WTC11 (cell line): ENCODE data around the gene ITLN2.
"Not testable (repeated sequence)": the region's sequence is repeated elsewhere in the genome, so short reads cannot be mapped to it uniquely, and the experiment has no call there.

ENCODE experiments used
- ATF1 ChIP-seq: sonication (generic); formaldehyde crosslinking; IDR thresholded peaks from 2 replicates; pipeline ENCODE4 v1.8.1; 2023; ENCODE audit warnings: mild to moderate bottlenecking, moderate library complexity, missing genetic modification reagents
- FOXJ3 ChIP-seq: sonication (generic); formaldehyde crosslinking; IDR thresholded peaks from 2 replicates; pipeline ENCODE4 v1.9.0; 2021; ENCODE audit warnings: missing genetic modification reagents, mild to moderate bottlenecking, borderline replicate concordance
- PREB ChIP-seq: sonication (generic); formaldehyde crosslinking; IDR thresholded peaks from 2 replicates; pipeline ENCODE4 v1.8.1; 2022; ENCODE audit warnings: mild to moderate bottlenecking, missing genetic modification reagents, moderate library complexity, borderline replicate concordance
- ZBTB21 ChIP-seq: sonication (generic); formaldehyde crosslinking; IDR thresholded peaks from 2 replicates; pipeline ENCODE4 v1.8.1; 2023; ENCODE audit warnings: mild to moderate bottlenecking, missing genetic modification reagents, borderline replicate concordance
- ZNF281 ChIP-seq: sonication (generic); formaldehyde crosslinking; IDR thresholded peaks from 2 replicates; pipeline ENCODE4 v1.8.0; 2023; ENCODE audit warnings: mild to moderate bottlenecking, missing genetic modification reagents
- ZNF317 ChIP-seq: sonication (generic); formaldehyde crosslinking; IDR thresholded peaks from 2 replicates; pipeline ENCODE4 v1.8.1; 2023; ENCODE audit warnings: low read depth, mild to moderate bottlenecking, moderate library complexity, missing genetic modification reagents, borderline replicate concordance
- ZNF416 ChIP-seq: fragments of 250-450 bp; sonication (Bioruptor Pico); IDR thresholded peaks from 2 replicates; pipeline ENCODE4 v1.9.0; 2021; ENCODE audit warnings: mild to moderate bottlenecking, inconsistent platforms
- ZNF671 ChIP-seq: fragments of 250-450 bp; sonication (Bioruptor Pico); IDR thresholded peaks from 2 replicates; pipeline ENCODE4 v1.8.0; 2021; ENCODE audit warnings: mild to moderate bottlenecking
- TF ChIP-seq, protein P1 (sequence below): fragments of 200-600 bp; IDR thresholded peaks from 2 replicates; pipeline ENCODE4 v1.8.0; 2022; ENCODE audit warnings: antibody characterized with exemption
- TF ChIP-seq, protein P2 (sequence below): sonication (generic); formaldehyde crosslinking; IDR thresholded peaks from 2 replicates; pipeline ENCODE4 v1.8.1; 2022; ENCODE audit warnings: low read depth, missing genetic modification reagents, borderline replicate concordance
- TF ChIP-seq, protein P3 (sequence below): sonication (generic); formaldehyde crosslinking; IDR thresholded peaks from 2 replicates; pipeline ENCODE4 v1.8.0; 2022; ENCODE audit warnings: mild to moderate bottlenecking, missing genetic modification reagents
- TF ChIP-seq, protein P4 (sequence below): sonication (generic); formaldehyde crosslinking; IDR thresholded peaks from 2 replicates; pipeline ENCODE4 v1.8.1; 2022; ENCODE audit warnings: mild to moderate bottlenecking, moderate library complexity, missing genetic modification reagents

- TF ChIP-seq ZNF671; ZBTB21; ZNF317 (CRISPR knock-in tag); ATF1 (CRISPR knock-in tag); ZNF281 (CRISPR knock-in tag); ZNF416 (CRISPR knock-in tag); PREB (CRISPR knock-in tag); FOXJ3 (CRISPR knock-in tag): not testable (repeated sequence)
- TF ChIP-seq, protein P1, sequence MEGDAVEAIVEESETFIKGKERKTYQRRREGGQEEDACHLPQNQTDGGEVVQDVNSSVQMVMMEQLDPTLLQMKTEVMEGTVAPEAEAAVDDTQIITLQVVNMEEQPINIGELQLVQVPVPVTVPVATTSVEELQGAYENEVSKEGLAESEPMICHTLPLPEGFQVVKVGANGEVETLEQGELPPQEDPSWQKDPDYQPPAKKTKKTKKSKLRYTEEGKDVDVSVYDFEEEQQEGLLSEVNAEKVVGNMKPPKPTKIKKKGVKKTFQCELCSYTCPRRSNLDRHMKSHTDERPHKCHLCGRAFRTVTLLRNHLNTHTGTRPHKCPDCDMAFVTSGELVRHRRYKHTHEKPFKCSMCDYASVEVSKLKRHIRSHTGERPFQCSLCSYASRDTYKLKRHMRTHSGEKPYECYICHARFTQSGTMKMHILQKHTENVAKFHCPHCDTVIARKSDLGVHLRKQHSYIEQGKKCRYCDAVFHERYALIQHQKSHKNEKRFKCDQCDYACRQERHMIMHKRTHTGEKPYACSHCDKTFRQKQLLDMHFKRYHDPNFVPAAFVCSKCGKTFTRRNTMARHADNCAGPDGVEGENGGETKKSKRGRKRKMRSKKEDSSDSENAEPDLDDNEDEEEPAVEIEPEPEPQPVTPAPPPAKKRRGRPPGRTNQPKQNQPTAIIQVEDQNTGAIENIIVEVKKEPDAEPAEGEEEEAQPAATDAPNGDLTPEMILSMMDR: not testable (repeated sequence)
- TF ChIP-seq, protein P2, sequence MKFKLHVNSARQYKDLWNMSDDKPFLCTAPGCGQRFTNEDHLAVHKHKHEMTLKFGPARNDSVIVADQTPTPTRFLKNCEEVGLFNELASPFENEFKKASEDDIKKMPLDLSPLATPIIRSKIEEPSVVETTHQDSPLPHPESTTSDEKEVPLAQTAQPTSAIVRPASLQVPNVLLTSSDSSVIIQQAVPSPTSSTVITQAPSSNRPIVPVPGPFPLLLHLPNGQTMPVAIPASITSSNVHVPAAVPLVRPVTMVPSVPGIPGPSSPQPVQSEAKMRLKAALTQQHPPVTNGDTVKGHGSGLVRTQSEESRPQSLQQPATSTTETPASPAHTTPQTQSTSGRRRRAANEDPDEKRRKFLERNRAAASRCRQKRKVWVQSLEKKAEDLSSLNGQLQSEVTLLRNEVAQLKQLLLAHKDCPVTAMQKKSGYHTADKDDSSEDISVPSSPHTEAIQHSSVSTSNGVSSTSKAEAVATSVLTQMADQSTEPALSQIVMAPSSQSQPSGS (CRISPR knock-in tag): not testable (repeated sequence)
- TF ChIP-seq, protein P3, sequence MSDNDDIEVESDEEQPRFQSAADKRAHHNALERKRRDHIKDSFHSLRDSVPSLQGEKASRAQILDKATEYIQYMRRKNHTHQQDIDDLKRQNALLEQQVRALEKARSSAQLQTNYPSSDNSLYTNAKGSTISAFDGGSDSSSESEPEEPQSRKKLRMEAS (CRISPR knock-in tag): not testable (repeated sequence)
- TF ChIP-seq, protein P4, sequence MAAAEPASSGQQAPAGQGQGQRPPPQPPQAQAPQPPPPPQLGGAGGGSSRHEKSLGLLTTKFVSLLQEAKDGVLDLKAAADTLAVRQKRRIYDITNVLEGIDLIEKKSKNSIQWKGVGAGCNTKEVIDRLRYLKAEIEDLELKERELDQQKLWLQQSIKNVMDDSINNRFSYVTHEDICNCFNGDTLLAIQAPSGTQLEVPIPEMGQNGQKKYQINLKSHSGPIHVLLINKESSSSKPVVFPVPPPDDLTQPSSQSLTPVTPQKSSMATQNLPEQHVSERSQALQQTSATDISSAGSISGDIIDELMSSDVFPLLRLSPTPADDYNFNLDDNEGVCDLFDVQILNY (CRISPR knock-in tag): not testable (repeated sequence)
Measured at GRCh38 chr1:160933305-160933704, 21.3 kb downstream of the ITLN2 start.
